ENCODE results near the gene SF3B3. TPM values are rescaled to one million over a fixed set of nuclear protein-coding genes. Genes with fewer than 3 reads are reported as not detected.

The SF3B3 gene
- total RNA-seq, 4 donors from 2014 or later: 103 to 132 (median 119) TPM

DNA sequence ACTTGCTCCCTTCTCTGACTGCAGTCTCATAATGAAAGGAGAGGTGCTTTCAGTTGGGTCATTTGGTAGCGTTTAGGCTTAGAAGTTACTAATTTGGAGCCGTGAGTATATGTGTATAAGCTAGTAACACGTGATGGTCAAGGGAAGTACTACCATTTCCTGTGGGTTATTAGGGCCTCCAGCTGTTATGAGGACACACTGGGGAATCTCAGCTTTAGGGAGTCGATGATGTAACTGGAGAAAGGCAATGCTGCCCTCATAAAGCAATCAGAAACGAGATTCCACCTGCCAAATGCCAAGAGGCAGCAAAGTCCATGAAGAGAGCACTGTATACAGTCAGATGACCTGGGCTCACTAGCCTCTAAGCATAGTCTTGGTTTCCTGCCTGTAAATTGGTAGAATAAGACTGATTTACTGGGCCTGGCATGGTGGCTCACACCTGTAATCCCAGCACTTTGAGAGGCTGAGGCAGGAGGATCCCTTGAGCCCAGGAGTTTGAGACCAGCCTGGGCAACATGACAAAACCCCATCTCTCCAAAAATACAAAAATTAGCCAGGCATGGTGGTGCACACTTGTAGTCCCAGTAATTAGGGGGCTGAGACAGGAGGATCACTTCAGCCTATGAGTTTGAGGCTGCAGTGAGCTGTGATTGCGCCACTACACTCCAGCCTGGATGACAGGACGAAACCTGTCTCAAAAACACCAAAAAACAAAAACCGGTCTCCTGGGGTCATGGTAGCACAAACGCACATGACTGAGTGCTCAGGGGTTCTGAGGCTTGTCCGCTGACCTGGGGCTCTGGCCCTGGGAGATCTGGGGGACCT, 53.0 kb downstream of the SF3B3 start:
- Histone ChIP-seq H3K27ac (peak overlapping the region; percentile 4 to 92 (median 84)), H3K4me3 (no peak overlapping the region), H3K9me3 (no peaks in the 10 kb centered on the region), H3K4me1 (peaks cover 3 to 93% (median 48%) of the 10 kb centered on the region in 4 donors), H3K27me3 (no peaks in the 10 kb centered on the region), H3K36me3 (peaks cover 0 to 18% (median 2%) of the 10 kb centered on the region in 3 donors)
- WGBS, 2 donors: 38 to 44% methylated on average over 10 of the region's 10 CpGs
- DNase-seq (ENCODE audit: low spot score in 2 of 2): no peak
- TF ChIP-seq POLR2A (IDR thresholded peaks at IDR 0.05): no peak
- TF ChIP-seq, protein P1, sequence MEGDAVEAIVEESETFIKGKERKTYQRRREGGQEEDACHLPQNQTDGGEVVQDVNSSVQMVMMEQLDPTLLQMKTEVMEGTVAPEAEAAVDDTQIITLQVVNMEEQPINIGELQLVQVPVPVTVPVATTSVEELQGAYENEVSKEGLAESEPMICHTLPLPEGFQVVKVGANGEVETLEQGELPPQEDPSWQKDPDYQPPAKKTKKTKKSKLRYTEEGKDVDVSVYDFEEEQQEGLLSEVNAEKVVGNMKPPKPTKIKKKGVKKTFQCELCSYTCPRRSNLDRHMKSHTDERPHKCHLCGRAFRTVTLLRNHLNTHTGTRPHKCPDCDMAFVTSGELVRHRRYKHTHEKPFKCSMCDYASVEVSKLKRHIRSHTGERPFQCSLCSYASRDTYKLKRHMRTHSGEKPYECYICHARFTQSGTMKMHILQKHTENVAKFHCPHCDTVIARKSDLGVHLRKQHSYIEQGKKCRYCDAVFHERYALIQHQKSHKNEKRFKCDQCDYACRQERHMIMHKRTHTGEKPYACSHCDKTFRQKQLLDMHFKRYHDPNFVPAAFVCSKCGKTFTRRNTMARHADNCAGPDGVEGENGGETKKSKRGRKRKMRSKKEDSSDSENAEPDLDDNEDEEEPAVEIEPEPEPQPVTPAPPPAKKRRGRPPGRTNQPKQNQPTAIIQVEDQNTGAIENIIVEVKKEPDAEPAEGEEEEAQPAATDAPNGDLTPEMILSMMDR (IDR thresholded peaks at IDR 0.05): no peak
- peak in 1 of 2 donors; percentile 43 for TF ChIP-seq EP300 (IDR thresholded peaks at IDR 0.05)

DNA sequence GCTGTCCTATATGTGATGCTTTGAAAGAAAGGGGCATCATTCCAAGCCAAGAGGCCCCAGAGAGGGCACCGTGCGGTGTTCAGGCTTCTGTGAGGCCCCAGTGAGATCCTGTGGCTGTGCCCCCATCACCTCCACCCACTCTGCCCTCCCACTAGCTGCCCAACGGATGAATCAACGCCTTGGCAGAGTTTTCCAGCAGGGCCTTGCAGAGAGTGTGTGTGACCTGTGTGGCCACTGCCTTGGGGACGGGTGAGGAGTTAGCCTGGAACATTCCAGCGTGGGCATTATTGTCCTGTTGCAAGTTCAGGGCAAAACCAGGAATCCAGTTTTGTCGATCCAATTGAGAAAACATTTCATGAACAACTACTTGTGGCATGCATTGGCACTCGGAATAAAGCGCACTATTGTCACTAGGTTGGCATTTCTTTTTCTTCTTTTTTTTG, 53.7 kb downstream of the SF3B3 start:
- Histone ChIP-seq H3K27me3 (no peaks in the 10 kb centered on the region), H3K4me1 (peaks cover 3 to 93% (median 48%) of the 10 kb centered on the region in 4 donors), H3K27ac (peak overlapping the region; percentile 4 to 92 (median 84)), H3K36me3 (peaks cover 0 to 11% (median 0%) of the 10 kb centered on the region in 3 donors), H3K4me3 (no peak overlapping the region), H3K9me3 (no peaks in the 10 kb centered on the region)
- peak in 1 of 2 donors; percentile 35 for DNase-seq (ENCODE audit: low spot score in 2 of 2)
- WGBS, 2 donors: 26 to 54% methylated on average over 9 of the region's 9 CpGs
- TF ChIP-seq, protein P1 (IDR thresholded peaks at IDR 0.05): no peak
- TF ChIP-seq POLR2A (IDR thresholded peaks at IDR 0.05) (no peak), EP300 (IDR thresholded peaks at IDR 0.05) (peak in 1 of 2 donors; percentile 92)

DNA sequence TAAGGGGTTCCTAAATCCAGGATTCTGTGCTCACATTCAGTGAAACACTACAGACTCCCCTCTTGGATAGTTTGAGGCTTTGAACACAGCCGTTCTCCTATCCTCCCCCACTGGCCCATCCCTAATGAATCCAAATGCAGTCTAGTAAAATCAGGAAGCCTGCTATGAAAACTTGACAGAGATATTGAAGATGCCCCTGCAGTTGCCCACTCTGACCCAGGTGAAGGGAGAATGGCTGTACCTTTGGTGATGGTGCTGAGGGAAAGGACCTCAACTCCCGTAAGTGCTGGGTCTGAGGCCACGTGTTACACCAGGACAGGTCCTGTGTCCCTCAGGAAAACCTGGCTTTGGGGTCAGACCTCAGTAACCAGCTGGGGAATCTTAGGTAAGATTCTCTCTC, 54.4 kb downstream of the SF3B3 start:
- peaks cover 3 to 92% (median 42%) of the 10 kb centered on the region in 4 donors for H3K4me1 ChIP-seq
- H3K27ac ChIP-seq: peak overlapping the region in 3 of 4 donors; percentile 77 to 92 (median 90)

GRCh38 chr16:70579248-70579647, 55.6 kb downstream of the SF3B3 start:
- Histone ChIP-seq H3K4me1 (peaks cover 0 to 92% (median 30%) of the 10 kb centered on the region in 4 donors), H3K4me3 (peak overlapping the region in 3 of 4 donors; percentile 35 to 54 (median 40)), H3K9me3 (no peaks in the 10 kb centered on the region), H3K27ac (peak overlapping the region; percentile 35 to 92 (median 84)), H3K36me3 (peaks cover 0 to 10% (median 0%) of the 10 kb centered on the region in 3 donors), H3K27me3 (no peaks in the 10 kb centered on the region)
- TF ChIP-seq, protein P1 (IDR thresholded peaks at IDR 0.05): no peak
- TF ChIP-seq POLR2A (IDR thresholded peaks at IDR 0.05) (no peak), EP300 (IDR thresholded peaks at IDR 0.05) (no peak)
- WGBS, 2 donors: 70 to 74% methylated on average over 5 of the region's 5 CpGs
- DNase-seq (ENCODE audit: low spot score in 2 of 2): no peak

More for the DNA sequence above, 54.4 kb downstream of the SF3B3 start:
- TF ChIP-seq POLR2A (IDR thresholded peaks at IDR 0.05) (no peak), EP300 (IDR thresholded peaks at IDR 0.05) (no peak)
- TF ChIP-seq, protein P1 (IDR thresholded peaks at IDR 0.05): no peak
- H3K36me3 ChIP-seq: peaks cover 0 to 4% (median 0%) of the 10 kb centered on the region in 3 donors
- WGBS, 2 donors: 70 to 77% methylated on average over 3 of the region's 3 CpGs
- H3K27me3 ChIP-seq: no peaks in the 10 kb centered on the region
- DNase-seq (ENCODE audit: low spot score in 2 of 2): no peak
- no peak overlapping the region for H3K4me3 ChIP-seq
- H3K9me3 ChIP-seq: no peaks in the 10 kb centered on the region
